OCI-M1 (cell line): ENCODE measurements around the gene SKOR1.

Source experiments
- DNase-seq: peaks from one replicate; lab custom pipeline; 2025; lab: John Stamatoyannopoulos, UW

Gene SKOR1

DNA sequence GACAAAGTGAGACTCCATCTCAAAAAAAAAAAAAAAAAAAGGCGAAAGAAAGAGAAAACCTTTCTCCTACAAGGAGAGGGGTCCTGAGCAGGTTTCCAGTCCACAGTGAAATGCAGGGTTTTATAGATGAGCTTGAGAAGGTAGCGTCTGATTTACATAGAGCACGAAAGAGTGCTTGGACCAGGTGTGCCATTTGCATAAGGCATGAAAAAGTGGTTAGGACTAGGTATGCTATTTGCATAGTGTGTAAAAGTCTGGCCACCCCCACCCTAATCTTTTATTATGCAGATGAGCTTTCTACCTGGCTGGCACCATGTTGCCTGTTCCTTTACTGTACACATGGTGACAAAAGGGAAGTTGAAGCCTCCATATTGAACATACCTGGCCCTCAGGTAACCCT lies 28.1 kb downstream of the SKOR1 start:
- DNase-seq = no peak

DNA sequence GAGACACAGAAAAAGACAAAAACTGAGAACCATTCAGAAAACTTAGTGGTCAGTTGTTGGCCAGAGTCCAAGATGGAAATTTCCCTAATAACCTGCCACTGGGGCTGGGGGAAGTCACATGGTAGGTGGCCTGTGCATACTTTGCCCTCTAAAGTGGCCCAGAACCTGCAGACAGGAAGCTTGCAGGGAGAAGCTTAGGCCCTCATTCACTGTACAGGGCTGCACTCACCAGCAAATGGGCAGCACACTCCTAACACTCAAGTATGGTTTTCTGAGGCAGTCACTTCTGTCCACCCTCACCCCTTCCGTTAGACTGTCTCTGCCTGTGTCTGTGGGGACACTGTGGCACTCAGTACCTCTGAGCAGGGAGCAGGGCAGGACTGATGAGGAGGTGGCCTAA lies 29.0 kb downstream of the SKOR1 start:
- peak; percentile 8 for DNase-seq

DNA sequence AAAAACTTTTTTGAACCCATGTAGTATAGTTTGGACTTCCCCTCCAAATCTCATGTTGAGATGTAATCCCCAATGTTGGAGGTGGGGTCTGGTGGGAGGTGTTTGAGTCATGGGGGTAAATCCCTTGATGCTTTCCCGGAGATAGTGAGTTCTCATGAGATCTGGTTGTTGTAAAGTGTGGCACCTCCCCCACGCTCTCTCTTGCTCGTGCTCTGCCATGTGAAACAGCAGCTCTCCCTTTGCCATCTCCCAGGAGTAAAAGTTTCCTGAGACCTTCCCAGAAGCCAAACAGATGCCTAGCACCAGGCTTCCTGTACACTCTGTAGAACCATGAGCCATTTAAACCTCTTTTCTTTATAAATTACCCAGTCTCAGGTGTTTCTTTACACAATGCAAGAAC lies 30.5 kb downstream of the SKOR1 start:
- DNase-seq = no peak

DNA sequence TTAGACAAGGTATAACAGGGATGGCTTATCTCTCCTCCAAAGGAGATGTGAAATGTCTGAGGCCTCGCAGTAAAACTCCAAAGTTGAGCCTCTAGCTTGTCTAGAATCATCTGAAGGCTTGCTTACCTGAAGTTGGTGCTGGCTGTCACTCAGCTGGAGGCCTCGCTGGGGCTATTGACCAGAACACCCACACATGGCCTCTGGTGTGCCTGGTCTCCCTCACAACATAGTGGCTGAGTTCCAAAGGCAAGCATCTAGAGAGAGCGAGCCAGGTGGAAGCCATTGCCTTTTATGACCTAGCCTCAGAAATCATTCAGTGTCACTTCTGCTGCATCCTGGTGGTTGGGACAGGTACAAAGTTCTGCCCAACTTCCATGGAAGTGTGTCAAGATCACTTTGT lies 31.9 kb downstream of the SKOR1 start:
- DNase-seq = no peak

DNA sequence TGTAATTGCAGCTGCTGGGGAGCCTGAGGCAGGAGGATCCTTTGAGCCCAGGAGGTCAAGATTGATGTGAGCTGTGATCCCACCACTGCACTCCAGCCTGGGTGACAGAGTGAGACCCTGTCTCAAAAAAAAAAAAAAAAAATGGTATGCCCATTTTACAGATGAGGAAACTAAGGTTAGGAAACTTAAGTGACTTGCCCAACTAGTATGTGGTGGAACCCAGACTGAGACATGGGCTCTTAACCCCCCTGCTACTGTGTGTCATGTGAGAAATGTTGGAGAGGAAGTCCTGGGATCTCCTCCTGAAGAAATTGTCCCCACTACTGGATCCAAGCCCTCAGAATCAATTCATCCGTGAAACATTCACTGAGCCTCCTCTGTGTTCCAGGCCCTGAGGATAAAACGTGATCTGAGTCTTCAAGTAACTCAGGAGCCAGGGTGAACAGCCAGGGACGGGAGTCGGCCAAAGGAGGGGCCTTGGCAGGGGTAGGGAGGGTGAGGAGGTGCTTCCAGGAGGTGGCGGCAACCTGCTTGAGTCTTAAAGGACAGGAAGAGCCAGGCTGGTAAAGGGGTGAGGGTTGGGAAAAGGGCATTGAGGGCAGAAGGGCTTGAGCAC lies 34.1 kb downstream of the SKOR1 start:
- DNase-seq = no peak

DNA sequence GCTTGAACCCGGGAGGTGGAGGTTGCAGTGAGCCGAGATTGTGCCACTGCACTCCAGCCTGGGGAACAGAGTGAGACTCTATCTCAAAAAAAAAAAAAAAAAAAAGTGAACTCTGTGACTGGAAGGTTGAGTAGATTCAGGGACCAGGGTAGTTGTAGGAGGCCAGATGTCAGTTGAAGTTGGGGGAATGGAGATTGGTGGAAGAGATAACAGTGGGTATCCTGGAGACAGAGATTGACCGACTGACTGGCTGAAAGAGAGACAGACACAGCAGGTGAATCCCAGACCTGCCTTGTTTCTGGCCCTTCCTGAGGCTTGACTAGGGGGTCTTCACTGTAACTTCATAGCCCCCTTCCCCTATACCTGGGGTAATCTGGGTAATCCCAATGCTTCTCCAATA lies 36.7 kb downstream of the SKOR1 start:
- DNase-seq = no peak

DNA sequence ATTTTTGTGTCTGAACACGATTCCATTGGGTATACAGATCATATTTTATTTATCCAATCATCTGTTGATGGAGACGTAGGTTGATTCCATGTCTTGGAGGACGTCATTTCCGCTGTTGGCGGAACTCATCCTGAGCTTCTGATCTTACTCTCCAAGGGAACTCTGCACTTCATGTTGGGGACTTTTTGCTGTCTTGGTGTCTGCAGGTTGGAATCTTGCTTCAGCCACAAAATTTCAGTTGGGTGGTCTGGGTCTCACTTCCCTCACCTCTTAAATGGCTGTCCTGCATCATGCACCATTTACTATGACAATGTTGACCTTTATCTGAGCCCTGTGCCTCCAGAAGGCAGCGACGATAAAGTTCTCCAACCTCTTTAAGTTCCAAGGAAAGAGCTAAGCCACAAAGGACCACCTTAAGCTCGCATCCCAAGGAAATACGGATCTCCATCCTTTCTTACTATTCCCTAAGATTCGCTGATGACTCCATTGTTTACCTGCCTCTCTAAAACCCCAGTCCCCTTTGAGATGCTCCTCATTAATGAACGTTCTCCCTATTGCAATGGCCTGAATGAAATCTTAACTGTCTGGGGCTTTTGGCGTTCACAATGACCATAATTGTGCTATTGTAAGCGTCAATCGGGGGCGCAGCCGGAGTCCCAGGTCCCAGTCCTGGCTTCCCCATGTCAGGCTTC lies 37.6 kb downstream of the SKOR1 start:
- DNase-seq = no peak

DNA sequence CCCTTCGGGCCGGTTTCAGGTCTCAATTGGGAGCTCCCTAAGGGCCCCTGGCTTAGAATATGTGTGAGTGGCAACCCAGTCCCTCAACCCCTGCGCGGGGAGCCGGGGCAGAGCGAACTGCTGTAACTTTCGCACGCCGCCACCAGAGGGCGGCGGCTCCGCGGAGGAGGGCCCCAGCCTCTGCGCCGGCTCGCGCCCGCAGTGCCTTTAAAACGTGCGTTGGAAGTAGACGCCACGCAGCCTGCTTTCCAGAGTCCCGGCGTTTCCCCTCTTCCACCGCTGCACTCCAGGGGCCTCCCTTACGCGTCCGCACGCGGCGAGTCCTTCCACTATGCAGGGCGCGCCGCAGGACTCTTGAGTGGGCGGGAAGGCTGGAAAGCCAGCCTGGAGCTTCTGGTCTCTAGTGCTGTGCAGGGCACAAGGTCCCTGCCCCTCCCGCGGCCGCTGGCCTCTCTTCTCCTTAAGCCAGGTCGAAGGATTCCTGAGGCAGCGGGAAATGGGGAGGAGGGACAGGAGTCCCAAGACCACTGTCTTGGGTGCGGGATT lies 38.2 kb downstream of the SKOR1 start:
- peak; percentile 85 for DNase-seq

DNA sequence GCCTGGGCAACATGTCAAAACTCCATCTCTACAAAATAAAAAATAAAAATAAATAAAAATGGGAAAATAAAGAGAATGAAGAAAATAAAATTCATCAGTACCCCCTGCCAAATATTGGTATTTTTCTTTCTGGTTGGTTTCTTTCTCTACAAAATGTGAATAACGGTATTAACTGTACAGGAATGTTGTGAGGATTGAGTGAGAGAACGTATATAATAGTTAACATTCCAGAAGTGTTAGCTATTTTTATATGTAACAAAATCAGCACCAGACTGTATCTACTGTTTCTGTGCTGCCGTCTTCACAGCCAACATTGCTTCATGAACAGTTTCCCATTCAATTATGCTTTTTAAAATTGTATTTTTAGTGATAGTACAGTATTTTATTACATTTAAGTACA lies 40.0 kb downstream of the SKOR1 start:
- no peak for DNase-seq

DNA sequence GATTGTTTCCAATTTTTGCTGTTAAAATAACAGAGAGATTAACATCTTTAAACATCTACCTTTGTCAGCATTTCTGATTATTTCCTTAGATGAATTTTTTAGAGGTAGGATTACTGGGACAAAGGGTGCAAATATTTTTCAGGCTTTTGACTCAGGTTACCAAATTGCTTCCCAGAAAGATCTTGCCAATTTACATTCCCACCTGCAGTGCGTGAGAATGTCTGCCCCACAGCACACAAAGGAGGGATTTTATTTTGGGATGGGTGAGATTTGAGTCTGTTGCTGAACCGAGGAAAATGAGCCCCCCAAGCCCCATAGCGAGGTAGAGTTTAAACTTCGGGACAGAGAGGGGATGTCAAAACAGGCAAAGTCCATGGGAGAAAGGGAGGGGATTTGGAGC lies 40.5 kb downstream of the SKOR1 start:
- no peak for DNase-seq

DNA sequence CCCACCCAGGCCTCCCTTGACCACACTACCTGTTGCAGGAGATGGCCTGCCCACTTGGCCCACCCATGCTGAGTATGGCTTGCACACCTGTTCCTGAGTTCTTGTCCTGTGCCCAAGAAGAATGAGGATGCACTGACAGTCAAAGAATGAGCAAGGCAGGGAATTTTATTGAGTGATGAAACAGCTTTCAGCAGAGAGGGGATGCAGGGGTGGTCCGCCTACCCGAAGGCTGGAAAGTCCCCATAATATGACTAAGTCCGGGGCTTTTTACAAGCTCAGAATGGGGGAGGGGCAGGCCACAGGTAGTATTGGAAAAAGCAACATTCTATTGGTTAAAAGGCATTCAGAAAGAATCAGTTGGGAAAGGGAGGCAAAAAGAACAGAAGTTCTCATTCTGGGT lies 44.4 kb downstream of the SKOR1 start:
- no peak for DNase-seq

DNA sequence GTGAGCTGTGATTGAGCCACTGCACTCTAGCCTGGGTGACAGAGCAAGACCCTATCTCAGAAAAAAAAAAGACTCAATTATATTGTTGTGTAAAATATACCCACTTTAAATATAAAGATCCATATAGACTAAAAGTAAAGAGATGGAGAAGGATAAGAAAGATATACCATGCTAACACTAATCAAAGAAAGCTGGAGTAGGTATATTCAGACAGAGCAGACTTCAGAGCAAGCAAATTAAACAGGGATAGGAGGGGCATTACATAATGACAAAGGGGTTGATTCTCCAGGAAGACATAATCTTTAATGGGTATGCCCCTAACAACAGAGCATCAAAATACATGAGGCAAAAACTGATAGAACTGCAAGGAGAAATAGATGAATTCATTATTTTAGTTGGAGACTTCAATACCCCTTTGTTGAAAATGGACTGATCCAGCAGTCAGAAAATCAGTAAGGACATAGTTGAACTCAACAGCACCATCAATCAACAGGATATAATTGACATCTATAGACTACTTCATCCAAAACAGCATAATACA lies 45.6 kb downstream of the SKOR1 start:
- no peak for DNase-seq

DNA sequence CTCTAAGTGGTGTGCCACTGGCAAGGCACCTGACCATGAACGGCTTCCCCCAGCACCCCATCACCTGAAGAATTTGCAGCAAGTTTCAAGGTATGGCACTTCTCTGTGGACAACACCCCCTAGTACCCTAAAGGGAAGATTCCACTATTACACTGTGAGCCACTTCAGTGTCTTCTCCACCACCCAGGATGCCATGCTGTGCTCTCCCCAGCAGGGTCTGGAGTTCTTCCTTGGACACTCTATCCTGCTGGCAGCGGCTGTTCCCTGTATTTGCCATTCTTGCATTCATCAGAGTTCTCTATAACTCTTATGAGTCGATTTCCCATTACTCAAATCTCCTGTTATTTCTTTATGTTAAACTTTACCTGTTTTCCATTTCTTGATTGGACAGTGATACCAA lies 48.5 kb downstream of the SKOR1 start:
- DNase-seq = no peak

DNA sequence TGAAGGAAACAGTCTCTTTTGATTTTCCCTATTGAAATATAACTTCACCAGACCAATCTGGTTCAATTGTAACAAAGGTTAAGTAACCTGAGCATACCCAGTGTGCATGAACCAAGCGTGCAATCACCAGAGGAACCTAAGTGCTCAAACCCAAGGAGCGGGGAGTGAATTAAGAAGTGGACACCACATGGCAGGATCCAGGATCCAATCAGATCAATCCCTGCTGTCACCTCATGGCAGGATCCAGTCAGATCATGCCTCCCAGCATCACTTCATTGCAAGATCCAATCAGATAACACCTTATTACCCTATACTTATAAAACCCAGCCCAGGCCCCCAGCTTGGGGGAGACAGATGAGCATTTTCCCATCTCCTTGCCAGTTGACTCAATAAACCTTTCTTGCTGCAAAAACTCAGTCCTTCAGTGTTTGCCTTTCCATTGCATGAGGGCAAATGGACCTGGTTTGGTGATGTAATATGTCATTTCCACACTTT lies 53.5 kb downstream of the SKOR1 start:
- no peak for DNase-seq

DNA sequence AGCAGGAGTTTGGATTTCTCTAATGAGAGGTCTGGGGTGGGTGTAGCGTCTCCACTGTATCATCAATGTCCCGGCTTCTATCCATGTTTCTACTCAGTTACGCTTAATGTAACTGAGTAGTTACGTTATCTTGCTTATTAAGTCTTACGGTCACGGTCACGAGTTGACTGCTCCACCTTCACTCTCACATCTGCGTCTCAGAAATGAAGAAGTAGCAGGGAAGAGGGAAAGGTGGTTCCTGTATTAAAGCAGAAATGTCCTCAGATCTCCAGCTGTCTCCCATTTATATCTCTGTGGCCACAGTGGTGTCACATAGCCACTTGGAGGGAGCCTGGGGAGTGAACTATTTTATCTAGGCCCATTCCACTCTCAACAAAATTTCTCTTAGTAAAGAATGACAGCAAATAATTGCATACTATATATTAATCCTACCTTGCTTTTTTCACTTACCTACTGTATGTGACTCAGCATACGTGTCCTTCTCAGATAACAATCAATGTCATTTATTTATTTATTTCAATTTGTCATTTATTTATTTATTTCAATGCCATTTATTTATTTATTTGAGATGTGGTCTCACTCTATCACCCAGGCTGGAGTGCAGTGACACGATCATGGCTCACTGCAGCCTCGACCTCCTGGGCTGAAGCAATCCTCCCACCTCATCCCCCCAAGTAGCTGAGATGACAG lies 54.3 kb downstream of the SKOR1 start:
- no peak for DNase-seq

DNA sequence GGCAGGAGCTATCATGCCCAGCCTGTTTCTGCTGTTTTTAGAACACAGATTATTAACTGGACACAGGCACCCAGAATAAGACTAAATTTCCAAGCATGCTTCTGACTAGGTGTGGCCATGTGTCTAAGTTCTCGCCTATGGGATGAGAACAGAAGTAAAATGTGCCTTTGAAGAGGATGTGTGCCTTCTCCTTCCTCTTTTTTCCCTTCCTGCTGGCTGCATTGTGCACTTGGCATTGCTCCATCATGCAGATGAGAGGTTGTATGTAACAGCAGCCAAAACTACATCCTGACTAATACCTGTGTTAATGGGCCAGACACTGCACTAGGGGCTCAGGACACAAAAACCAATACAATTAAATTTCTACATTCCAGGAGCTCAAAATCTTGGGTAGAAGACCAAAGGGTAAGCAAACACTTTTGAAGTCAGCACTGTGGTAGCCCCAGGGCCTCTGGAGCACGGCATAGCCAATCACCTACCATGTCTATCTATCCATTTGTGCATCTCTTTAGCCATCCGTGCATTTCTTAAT lies 55.4 kb downstream of the SKOR1 start:
- peak; percentile 44 for DNase-seq

DNA sequence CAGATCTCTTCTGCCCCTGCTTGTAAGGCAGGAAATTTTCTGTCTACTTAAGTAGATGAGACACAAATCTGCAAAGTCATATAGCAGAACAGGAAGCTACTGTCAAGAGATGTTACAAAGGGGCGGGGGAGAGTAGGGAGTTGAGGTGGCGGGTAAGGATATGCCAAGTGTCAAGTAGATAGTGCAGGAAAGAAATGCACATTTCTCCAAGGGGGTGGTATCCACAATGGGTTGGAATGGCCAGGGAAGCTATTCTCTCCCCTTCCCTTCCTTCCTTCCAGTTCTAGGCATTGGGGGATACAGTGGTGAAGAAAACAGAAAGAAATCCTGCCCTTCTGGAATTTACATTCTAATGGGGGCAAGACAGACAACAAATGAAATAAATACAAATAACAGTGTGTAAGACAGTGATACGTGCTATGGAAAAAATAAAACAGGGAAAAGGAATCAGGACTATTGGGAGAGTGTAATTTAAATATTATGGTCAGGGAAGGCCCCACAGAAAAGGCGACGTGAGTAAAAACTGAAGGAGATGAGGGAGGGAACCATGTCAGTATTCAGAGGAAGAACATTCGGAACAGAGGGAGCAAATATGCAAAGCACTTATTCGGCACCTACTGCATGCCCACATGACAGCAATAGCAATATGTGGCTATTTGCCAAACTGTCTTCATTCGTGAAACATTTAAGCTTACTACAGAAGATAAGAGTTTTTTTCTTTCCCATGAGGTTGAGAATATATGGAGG lies 57.4 kb downstream of the SKOR1 start:
- peak; percentile 92 for DNase-seq

DNA sequence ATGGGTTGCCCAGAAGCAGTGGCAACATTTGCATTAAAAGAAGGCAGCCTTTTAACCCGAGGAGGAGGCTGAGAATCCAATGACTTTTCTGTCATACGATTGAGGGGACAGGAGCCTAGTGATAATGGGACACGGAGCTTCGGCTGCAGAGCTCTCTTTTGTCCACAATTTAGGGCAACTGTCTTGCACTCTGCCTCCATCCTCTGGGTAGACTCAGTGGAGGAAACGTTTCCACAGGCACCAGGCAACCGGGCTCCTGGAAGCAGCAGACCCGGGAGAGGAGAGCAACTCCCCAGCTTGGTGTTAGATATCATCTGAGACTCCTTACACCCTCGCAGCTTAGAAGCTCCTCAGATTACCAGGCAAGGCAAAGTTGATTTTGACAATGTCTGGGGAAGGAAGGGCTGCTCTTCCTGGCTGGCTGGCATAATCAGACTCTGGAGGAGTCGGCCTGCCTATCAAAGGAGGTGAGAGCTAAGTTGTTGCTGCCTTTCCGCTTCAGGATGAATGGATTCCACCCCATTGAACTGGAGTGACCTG lies 58.0 kb downstream of the SKOR1 start:
- DNase-seq = peak; percentile 52

DNA sequence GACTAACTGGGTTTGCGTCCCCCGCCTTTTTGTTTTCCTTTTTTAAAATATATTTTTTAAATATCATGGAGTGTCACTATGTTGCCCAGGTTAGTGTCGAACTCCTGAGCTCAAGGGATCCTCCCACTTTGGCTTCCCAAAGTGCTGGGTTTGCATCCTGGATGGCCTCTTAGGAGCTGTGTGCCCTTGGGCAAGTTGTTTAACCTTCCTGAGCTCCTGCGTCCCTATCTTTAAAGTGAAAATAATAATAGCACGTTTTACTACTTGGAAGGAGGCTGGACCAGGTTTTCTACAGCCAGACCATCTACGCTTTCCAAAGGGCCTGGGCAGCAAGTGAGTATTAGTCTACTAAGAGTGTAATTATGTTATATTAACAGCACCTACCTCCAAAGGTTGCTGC lies 58.7 kb downstream of the SKOR1 start:
- DNase-seq = no peak
